Cortex of kidney (tissue), 1 donor: ENCODE results near the gene CCDC192.

ENCODE experiments used
- DNase-seq: peaks from one replicate; lab custom pipeline; 2025; lab: John Stamatoyannopoulos, UW

CCDC192 gene

GRCh38 chr5:127810707-127811490, 107.7 kb downstream of the CCDC192 start:
- DNase-seq, result no peak

- no peak for DNase-seq
Measured at GRCh38 chr5:127812570-127812969, 109.4 kb downstream of the CCDC192 start.

- DNase-seq, result no peak
Measured at GRCh38 chr5:127813633-127814587, 110.7 kb downstream of the CCDC192 start.

GRCh38 chr5:127814588-127814973, 111.4 kb downstream of the CCDC192 start:
- no peak for DNase-seq

DNA sequence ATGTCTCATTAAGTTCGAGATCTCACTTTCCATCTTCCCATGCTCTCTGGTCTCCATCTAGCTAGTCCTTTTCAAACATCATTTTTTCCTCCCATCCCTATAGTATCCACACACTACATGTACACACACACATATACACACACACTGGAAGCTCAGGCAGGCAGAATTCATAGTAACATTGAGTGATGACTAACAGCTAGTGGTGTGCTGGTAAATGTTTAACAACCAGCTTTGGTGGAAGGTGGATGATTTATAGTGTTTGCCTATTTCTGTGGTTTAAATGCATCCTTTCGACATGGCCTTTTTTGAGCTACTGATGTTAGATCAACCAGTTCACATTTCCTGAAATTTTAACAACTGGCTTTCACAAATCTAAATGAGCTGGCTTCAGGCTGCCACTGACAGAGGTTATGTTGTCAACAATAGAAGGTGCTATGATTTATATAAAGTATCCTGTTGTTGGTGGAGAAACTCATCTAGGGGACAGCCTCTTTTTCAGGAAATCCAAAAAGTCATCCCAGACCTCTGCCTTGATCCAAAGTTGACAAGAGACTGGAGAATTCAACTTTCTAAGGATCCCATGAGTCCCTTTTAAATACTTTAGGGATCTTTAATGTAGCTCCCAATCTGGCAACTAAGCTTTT, 117.8 kb downstream of the CCDC192 start:
- DNase-seq, result no peak

GRCh38 chr5:127821896-127822295, 118.7 kb downstream of the CCDC192 start:
- DNase-seq, result no peak

- no peak for DNase-seq
Measured at GRCh38 chr5:127824126-127824525, 120.9 kb downstream of the CCDC192 start.

GRCh38 chr5:127826011-127826410, 122.8 kb downstream of the CCDC192 start:
- no peak for DNase-seq

DNA sequence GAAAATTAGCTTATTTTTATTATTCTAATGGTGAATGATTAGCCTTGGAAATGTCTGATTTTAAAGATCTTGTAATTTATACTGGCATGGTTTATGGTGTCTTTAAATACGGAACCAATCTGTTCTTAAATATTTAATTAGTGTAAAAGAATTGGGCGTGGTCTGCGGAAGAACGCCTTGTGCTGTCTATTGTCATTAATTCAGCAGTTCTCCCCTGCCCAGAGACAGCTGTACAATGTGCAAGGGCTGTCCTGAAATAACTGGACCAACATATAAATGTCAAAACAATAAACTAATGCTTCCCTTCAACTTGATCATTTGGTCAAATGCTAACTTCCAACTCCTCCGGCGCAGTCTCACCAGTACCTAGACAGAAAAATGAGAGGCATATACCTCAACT, 124.3 kb downstream of the CCDC192 start:
- DNase-seq, result no peak

DNA sequence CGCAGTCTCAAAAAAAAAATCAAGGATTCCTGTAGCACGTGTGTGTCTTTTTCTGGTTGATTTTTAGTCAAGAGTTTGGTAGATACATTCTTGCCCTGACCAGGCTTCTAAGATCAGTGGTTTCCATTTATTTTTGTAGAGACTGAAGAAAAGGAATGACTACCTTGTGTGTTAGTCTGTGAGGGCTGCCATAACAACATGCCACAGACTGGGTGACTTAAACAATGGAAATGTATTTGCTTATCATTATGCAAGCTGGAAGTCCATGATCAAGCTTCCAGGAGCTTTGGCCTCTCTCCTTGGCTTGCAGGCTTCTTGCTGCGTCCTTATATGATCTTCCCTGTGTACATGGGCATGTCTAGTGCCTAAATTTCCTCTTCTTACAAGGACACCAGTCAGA, 127.0 kb downstream of the CCDC192 start:
- DNase-seq, result no peak

DNA sequence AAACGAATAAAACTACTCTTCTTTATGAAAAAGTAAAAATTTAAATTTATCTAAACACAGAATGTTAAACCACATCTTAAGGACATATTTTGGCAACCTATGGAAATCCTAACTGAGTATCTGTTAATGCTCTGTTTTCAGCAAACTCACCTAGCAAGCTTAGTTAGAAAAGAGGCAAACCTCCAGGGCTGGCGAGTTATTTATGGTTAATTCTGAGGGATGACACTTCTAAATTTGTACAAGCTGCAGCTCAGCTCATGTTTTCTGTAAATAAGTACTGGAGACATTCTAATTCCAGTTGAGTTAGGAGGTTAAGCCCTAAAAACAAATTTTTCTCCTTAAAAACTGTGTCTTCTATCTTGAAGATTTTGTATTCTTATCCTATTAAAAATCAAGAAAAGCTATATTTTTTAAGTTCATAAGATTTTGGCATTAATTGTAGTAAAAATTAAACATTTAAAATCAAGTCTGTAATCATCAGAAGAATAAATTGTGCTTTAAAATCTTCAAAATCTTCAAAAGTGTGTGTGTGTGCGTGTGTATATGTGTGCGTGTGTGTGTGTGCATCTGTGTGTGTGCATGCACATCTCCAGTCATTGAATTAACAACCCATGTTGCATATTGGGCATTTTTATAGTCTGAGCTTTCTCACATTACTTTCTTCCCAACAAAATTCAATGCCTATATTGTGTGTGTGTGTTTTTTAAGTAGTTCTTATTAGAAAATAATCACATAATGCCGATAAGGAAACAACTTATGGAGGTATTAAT, 127.8 kb downstream of the CCDC192 start:
- DNase-seq, result no peak

DNA sequence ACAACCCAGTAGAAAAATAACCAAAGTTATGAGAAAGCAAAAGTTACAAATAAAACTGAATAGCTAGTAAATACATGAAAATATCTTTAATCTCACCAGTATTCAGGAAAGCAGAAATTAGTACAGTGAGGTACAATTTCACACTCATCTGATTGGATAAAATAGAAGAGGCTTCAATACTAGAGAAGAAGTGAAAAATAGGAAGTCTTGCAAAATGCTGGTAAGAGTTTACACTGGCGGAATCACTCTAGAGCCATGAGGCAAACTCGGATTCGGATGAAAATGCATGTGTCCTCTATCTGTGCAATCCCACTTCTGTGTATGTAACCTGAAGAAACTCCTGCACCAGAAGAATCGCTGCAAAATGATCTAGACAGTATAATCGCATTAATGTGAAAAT, 128.9 kb downstream of the CCDC192 start:
- no peak for DNase-seq

DNA sequence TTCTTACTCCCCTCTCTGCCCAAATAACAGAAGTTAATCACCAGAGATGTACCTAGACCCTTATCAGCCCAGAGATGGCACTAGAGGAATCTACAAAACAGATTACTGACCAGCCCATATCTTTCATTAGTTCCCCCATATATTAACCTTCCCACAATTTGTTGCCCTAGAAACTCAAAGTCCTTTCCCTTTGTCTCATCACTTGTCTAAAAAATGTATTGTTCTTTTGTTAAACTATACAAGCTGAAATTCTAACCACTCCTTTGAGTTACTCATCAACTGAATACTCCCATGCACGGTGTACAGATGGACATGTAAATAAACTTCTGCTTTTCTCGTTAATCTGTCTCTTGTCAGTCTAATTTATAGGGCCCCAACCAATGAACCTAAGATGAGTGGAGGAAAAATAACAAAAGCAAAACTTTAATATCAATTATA, 130.9 kb downstream of the CCDC192 start:
- DNase-seq, result no peak

DNA sequence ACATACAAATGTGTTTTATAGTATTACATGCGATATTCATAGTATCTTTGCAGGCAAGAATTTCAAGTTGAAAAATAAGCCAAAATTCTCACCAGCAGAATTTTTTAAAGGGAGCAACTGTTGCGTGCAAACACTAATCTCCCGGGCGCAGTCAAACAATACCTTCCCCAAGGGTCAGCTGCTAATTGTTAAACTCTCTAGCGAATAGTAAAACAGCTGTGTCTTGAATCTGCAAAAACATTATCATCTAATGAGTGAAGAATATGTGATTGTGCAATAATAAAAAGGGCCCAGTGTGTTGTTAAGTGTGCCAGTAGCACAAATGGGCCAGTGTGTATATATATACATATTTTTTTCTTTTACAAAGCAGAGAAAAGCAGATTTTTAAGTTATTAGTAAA, 131.4 kb downstream of the CCDC192 start:
- DNase-seq, result no peak

DNA sequence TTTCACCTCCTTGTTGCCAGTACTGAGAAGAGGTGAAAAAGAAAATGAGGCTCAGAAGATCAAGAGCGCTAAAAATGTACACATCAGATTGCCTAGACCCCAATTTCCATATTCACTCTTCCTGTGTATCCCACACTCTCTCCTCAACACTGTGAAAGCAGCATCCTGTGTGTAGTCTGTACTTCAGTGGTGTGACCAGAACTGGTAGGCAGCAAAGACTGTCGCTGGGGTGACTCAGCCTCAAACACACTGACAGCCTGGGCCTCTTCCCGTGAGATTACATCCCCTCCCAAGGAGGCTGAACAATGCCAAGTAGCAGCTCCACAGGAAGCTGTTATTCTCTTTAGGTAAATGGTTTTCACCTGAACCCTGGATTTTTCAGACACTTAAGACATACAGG, 135.5 kb downstream of the CCDC192 start:
- no peak for DNase-seq

DNA sequence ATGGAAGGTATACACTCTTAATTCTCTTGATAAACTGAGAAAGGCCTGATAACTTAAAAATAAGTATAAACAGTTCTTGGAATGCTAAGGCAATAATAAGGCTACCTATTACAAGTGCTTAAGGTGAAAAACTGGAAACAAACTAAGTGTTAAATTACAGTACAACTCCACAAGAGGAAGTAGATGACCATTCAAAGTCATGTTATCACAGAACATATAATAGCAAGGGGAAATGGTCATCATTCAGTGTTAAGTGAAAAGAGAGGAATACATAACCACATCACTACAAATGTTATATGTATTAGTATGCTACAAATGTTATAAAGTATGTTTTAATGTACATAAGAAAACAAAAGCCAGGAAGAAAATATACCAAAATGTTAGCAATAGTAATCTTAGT, 135.9 kb downstream of the CCDC192 start:
- DNase-seq, result no peak

DNA sequence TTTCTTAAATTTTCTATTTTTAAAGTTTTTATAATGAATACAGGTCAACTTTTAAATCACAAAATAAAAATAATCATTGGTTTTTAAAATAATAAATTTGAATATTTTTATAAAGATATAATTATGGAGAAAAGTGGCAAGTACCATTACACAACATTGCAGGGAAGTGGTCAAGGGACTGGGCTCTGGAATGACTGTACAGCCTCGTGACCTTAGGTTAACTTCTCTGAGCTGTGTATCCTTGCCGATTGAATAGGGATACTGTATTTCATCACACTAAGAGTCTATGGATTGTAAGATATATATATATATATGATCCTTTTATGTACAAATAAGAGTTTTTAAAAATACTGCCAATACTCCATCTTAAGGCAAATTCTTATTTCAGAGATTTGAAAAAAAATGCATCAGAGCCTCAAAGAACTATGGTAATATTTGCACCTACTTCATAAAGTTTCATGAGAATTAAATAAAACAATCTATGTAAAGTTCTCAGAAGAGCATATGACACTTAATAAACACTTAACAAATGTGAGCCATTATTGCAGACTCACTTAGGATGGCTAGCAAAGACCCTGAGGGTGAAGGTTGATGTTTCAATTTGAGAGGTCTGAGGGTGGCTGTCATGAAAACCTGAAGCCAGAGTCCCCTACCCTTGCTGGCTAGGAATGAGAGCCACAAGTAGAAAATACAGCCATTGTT, 136.5 kb downstream of the CCDC192 start:
- no peak for DNase-seq

DNA sequence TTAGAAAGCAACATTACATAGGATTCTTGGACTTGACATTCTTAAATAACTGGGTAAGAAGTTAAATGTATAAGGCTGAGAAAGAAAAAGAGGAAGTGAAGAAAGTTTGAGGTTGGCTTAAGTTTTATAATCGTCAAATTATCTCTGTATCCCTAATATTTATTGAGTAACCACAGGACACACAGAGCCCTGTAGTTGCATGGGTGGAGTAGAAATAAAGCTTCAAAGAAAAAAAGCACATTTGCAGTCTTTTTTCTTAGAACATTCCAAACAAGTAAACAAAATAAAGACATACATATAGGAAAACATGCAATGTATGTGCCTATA, 137.0 kb downstream of the CCDC192 start:
- DNase-seq, result no peak

GRCh38 chr5:127840809-127841208, 137.6 kb downstream of the CCDC192 start:
- no peak for DNase-seq

GRCh38 chr5:127844581-127845021, 141.4 kb downstream of the CCDC192 start:
- DNase-seq, result no peak

DNA sequence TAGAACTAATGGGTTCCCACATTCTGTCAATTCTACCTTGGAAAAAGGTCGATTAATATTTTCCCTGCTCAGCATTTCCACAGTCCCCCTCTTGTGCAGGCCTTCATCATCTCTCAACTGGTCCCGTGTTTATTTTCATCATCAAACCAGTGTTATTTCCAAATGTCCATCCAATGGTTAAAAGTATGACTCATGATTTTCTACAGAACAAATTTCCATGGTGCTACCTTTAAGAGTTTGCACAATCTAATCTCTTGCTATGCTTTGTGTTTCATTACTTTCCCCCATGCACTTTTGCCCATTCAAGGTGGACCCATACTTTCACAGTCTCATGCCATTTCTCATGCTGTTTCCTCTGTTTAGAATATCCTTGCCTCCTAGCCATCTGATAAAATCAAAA, 143.7 kb downstream of the CCDC192 start:
- DNase-seq, result no peak
